ENCODE data around the gene HHAT. TPM values are rescaled to one million over a fixed set of nuclear protein-coding genes. Genes with fewer than 3 reads are reported as not detected.

Gene HHAT
- polyA plus RNA-seq, 1 experiment, result 4.8 TPM

GRCh38 chr1:210311726-210312493, 16.8 kb upstream of the HHAT start:
- TF ChIP-seq CTCF (IDR thresholded peaks at IDR 0.05; ENCODE audit: low read depth, low read length), result no peak
- ChIA-PET CTCF (interaction anchor here (0.6 to 8.5 kb wide), 28 partner anchors 8 to 488 kb away, joined by 3 to 121 read pairs (median 5); no protein-coding TSS in a partner anchor), POLR2A (no interaction called here)
- Histone ChIP-seq H3K27ac (ENCODE audit: low read depth, low read length) (no peak overlapping the region), H3K9me3 (ENCODE audit: control insufficient read depth, insufficient read depth, low read length) (no peaks in the 10 kb centered on the region), H3K4me3 (ENCODE audit: low read depth, low read length) (no peak overlapping the region; the same call in 1 of the 2 replicates), H3K27me3 (ENCODE audit: control insufficient read depth, insufficient read depth, low read length) (peaks cover 14% of the 10 kb centered on the region)
- DNase-seq (ENCODE audit: low read depth, low spot score), result no peak

- H3K27me3 ChIP-seq (ENCODE audit: control insufficient read depth, insufficient read depth, low read length), result peaks cover 13% of the 10 kb centered on the region
- ChIA-PET POLR2A (no interaction called here), CTCF (interaction anchor here (0.6 to 8.5 kb wide), 5 partner anchors 11 to 170 kb away, joined by 3 to 121 read pairs (median 3); no protein-coding TSS in a partner anchor)
- no peaks in the 10 kb centered on the region for H3K9me3 ChIP-seq (ENCODE audit: control insufficient read depth, insufficient read depth, low read length)
- no peak overlapping the region for H3K27ac ChIP-seq (ENCODE audit: low read depth, low read length)
- no peak for TF ChIP-seq CTCF (IDR thresholded peaks at IDR 0.05; ENCODE audit: low read depth, low read length)
- H3K4me3 ChIP-seq (ENCODE audit: low read depth, low read length), result no peak overlapping the region
- no peak for DNase-seq (ENCODE audit: low read depth, low spot score)
Observed at GRCh38 chr1:210313046-210313595, 15.6 kb upstream of the HHAT start.

DNA sequence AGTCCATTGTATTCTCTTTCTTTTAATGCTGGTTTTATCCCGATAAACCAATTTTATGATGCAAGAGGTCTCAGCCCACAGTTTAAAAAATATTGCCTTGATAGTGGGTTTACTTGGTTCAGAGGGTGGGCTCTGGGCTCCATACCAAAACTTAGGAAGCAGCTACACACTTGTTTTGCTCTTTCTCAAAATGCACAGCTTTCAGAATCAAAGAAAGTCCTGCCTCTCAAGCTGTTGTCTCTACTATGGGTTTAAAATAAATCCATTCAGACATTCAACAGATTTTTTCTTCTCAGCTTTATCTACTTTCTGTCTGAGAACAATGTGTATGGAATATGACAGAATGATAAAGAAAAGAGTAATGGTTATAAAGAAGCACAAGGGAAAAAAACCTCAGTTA, 14.8 kb upstream of the HHAT start:
- DNase-seq (ENCODE audit: low read depth, low spot score), result no peak
- TF ChIP-seq CTCF (IDR thresholded peaks at IDR 0.05; ENCODE audit: low read depth, low read length), result no peak
- H3K27ac ChIP-seq (ENCODE audit: low read depth, low read length), result no peak overlapping the region
- no peak overlapping the region for H3K4me3 ChIP-seq (ENCODE audit: low read depth, low read length)
- H3K9me3 ChIP-seq (ENCODE audit: control insufficient read depth, insufficient read depth, low read length), result no peaks in the 10 kb centered on the region
- ChIA-PET CTCF (interaction anchor here (0.7 kb wide), 1 partner anchor 170 kb away, joined by 3 read pairs; no protein-coding TSS in a partner anchor), POLR2A (no interaction called here)
- peaks cover 17% of the 10 kb centered on the region for H3K27me3 ChIP-seq (ENCODE audit: control insufficient read depth, insufficient read depth, low read length)

DNA sequence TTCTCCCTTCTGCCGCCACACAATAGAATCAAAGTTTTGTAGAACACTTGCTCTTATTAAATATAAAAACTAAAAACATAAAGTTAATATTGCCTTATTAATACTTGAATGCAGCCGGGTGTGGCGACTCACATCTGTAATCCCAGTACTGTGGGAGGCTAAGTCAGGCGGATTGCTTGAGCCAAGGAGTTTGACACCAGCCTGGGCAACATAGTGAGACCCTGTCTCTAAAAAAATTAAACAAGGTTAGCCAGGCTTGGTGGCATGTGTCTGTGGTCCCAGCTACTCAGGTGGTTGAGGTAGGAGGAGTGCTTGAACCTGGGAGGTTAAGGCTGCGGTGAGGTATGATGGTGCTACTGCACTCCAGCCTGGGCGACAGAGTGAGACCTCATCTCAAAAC, 13.2 kb upstream of the HHAT start:
- TF ChIP-seq CTCF (IDR thresholded peaks at IDR 0.05; ENCODE audit: low read depth, low read length), result no peak
- Histone ChIP-seq H3K27ac (ENCODE audit: low read depth, low read length) (no peak overlapping the region), H3K9me3 (ENCODE audit: control insufficient read depth, insufficient read depth, low read length) (no peaks in the 10 kb centered on the region), H3K27me3 (ENCODE audit: control insufficient read depth, insufficient read depth, low read length) (peaks cover 14% of the 10 kb centered on the region), H3K4me3 (ENCODE audit: low read depth, low read length) (no peak overlapping the region)
- no peak for DNase-seq (ENCODE audit: low read depth, low spot score)
- ChIA-PET CTCF (no interaction called here), POLR2A (no interaction called here)

GRCh38 chr1:210321131-210321530, 7.6 kb upstream of the HHAT start:
- no peak for TF ChIP-seq CTCF (IDR thresholded peaks at IDR 0.05; ENCODE audit: low read depth, low read length)
- no peak overlapping the region for H3K4me3 ChIP-seq (ENCODE audit: low read depth, low read length)
- no peak overlapping the region for H3K27ac ChIP-seq (ENCODE audit: low read depth, low read length)
- POLR2A ChIA-PET, result no interaction called here
- CTCF ChIA-PET, result no interaction called here
- no peak for DNase-seq (ENCODE audit: low read depth, low spot score)
- H3K9me3 ChIP-seq (ENCODE audit: control insufficient read depth, insufficient read depth, low read length), result no peaks in the 10 kb centered on the region
- peaks cover 9% of the 10 kb centered on the region for H3K27me3 ChIP-seq (ENCODE audit: control insufficient read depth, insufficient read depth, low read length)
